Measurements from ENCODE around the gene ADAP1.

- TF ChIP-seq REL (CRISPR knock-in tag; conservative IDR thresholded peaks at IDR 0.05): no peak
- no peak for TF ChIP-seq SP1 (IDR thresholded peaks at IDR 0.05)
- TF ChIP-seq SP1 (CRISPR knock-in tag; IDR thresholded peaks at IDR 0.05): no peak
- TF ChIP-seq ZNF609 (CRISPR knock-in tag; IDR thresholded peaks at IDR 0.05; ENCODE audit: borderline replicate concordance): no peak
- TF ChIP-seq CTCF (CRISPR knock-in tag; IDR thresholded peaks at IDR 0.05): no peak
- TF ChIP-seq TCF7 (IDR thresholded peaks at IDR 0.05; ENCODE audit: low read depth): no peak
- TF ChIP-seq IRF2 (CRISPR knock-in tag; IDR thresholded peaks at IDR 0.05): no peak
- no peak for TF ChIP-seq ZNF407 (CRISPR knock-in tag; IDR thresholded peaks at IDR 0.05; ENCODE audit: not compliant biosample characterization)
- TF ChIP-seq ZBTB1 (CRISPR knock-in tag; IDR thresholded peaks at IDR 0.05; ENCODE audit: borderline replicate concordance): no peak
- no peak for TF ChIP-seq EZH2 (conservative IDR thresholded peaks at IDR 0.05; ENCODE audit: low read depth, low read length)
- TF ChIP-seq ZNF777 (CRISPR knock-in tag; IDR thresholded peaks at IDR 0.05): no peak
- TF ChIP-seq HNRNPLL (IDR thresholded peaks at IDR 0.05; ENCODE audit: low read depth, low read length, poor library complexity, severe bottlenecking): no peak
- TF ChIP-seq ZUFSP (CRISPR knock-in tag; IDR thresholded peaks at IDR 0.05; ENCODE audit: borderline replicate concordance): no peak
Observed at GRCh38 chr7:874031-874749, 80.3 kb downstream of the ADAP1 start.
